Measurements from ENCODE around the gene HPS3.

Gene HPS3

DNA sequence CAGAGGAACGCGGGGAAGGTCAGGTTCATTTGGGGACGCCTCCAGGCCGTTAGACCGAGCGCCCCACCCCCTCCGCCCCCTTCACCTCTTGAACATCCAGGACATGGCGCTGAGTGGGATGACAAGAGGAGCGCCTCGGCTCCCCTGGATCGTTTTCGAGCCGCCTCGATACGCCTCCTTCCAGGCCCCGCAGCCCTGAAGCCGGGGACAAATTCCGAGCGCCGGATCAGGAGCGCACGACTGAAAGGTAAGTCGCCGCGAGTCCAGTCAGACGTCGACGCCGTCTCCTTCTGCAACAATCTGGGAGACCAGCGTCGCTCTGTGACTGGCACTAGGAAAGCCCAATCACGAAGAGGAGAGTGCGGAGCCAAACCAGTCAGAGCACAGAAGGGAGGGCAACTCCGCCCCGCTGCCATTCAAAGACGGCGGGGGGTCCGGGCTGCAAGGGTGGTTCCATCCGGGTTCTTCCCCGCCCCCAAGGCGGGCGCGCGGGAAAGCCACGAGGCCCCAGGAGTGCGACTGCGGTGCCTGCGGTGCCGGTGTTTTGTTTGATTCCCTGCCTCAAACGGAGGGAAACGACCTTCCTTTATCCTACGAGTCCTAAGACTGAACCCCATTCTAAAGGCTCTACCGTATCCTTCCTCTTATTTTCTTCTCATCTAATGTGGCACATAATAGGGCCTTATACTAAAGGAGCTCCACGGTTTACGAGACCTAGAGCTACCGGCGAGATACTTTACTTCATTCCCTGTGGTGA is 43.0 kb upstream of the HPS3 start, which contains the start of gene HLTF:
HLTF (minus strand) TSS at position 302 of the 757 bp plus-strand sequence; CDS start at position 105, 197 bp downstream.
- DNase-seq: peak; percentile 91
- Histone ChIP-seq H3K4me3 (ENCODE audit: low read depth, low read length) (peak within 1 kb of the TSS; percentile 61), H3K27ac (peak within 1 kb of the TSS; percentile 83), H3K9me3 (ENCODE audit: severe bottlenecking) (peaks cover 5% of the 10 kb centered on the region), H3K36me3 (peaks cover 8% of the 10 kb centered on the region), H3K27me3 (ENCODE audit: insufficient read depth, low read depth, severe bottlenecking) (no peaks in the 10 kb centered on the region)
- TF ChIP-seq, protein P1, sequence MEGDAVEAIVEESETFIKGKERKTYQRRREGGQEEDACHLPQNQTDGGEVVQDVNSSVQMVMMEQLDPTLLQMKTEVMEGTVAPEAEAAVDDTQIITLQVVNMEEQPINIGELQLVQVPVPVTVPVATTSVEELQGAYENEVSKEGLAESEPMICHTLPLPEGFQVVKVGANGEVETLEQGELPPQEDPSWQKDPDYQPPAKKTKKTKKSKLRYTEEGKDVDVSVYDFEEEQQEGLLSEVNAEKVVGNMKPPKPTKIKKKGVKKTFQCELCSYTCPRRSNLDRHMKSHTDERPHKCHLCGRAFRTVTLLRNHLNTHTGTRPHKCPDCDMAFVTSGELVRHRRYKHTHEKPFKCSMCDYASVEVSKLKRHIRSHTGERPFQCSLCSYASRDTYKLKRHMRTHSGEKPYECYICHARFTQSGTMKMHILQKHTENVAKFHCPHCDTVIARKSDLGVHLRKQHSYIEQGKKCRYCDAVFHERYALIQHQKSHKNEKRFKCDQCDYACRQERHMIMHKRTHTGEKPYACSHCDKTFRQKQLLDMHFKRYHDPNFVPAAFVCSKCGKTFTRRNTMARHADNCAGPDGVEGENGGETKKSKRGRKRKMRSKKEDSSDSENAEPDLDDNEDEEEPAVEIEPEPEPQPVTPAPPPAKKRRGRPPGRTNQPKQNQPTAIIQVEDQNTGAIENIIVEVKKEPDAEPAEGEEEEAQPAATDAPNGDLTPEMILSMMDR (IDR thresholded peaks at IDR 0.05; ENCODE audit: low read depth, low read length): no peak

DNA sequence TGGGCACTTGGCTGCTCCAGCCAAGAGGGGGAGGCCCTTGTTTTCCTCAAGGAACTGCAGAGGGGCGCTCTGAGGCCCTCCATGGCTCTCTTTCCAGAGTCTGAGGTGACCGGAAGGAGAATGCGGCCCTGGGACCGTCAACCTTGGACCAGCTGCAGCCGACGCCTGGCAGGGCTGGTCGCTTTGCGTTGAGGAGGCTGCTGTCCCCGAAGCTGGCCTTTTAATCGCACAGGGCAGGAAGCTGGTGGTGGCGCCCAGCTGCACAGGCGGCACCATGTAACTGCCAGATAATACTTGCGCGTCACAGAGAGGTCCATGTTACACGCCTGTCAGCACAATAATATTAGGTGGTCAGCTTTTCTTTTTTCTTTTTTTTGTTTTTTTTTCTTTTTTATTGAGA is 42.2 kb upstream of the HPS3 start:
- Histone ChIP-seq H3K4me3 (ENCODE audit: low read depth, low read length) (no peak overlapping the region), H3K36me3 (peaks cover 8% of the 10 kb centered on the region), H3K27ac (no peak overlapping the region), H3K9me3 (ENCODE audit: severe bottlenecking) (peaks cover 5% of the 10 kb centered on the region), H3K27me3 (ENCODE audit: insufficient read depth, low read depth, severe bottlenecking) (no peaks in the 10 kb centered on the region)
- TF ChIP-seq, protein P1 (IDR thresholded peaks at IDR 0.05; ENCODE audit: low read depth, low read length): no peak
- DNase-seq: no peak

DNA sequence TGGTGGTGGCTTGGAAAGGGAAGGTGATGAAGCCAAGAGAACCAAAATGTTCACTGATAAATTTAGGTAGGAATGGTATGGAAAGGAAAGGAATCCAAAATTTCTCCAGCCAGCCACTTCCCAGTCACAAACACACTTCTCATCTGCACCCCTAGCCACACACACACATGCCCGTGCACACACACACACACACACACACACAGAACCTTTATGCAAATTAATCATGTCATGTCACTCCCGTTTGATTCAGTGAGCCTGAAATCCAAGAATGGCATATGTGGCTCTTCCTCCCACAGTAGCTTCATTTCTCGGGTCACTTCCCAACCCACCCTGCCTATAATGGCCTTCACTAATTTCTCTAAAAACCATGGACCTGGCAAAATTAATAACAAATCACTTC is 40.0 kb upstream of the HPS3 start:
- Histone ChIP-seq H3K4me3 (ENCODE audit: low read depth, low read length) (no peak overlapping the region), H3K27me3 (ENCODE audit: insufficient read depth, low read depth, severe bottlenecking) (no peaks in the 10 kb centered on the region), H3K27ac (no peak overlapping the region), H3K36me3 (peaks cover 2% of the 10 kb centered on the region), H3K9me3 (ENCODE audit: severe bottlenecking) (peaks cover 5% of the 10 kb centered on the region)
- DNase-seq: no peak
- TF ChIP-seq, protein P1 (IDR thresholded peaks at IDR 0.05; ENCODE audit: low read depth, low read length): no peak

DNA sequence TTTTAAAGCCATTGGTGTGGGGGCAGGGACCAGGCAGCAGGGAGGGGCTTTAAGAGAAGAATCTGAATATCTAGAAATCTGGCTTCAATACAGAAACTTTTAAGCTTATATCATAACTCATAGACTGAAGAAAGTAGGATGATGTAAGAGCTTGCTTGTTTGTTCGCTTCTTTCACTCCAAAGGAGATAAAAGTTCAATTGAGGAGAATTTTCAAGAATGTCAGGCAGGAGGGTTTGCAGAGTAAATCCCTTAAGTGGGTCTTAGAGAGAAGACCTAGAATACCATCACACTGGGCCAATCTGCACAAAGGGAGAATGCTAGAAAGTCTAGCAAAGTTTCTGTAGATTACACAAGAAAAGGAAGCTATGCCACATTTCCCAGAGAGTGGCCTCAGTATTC is 39.0 kb upstream of the HPS3 start:
- no peaks in the 10 kb centered on the region for H3K36me3 ChIP-seq
- H3K4me3 ChIP-seq (ENCODE audit: low read depth, low read length): no peak overlapping the region
- peaks cover 5% of the 10 kb centered on the region for H3K9me3 ChIP-seq (ENCODE audit: severe bottlenecking)
- TF ChIP-seq, protein P1 (IDR thresholded peaks at IDR 0.05; ENCODE audit: low read depth, low read length): no peak
- no peaks in the 10 kb centered on the region for H3K27me3 ChIP-seq (ENCODE audit: insufficient read depth, low read depth, severe bottlenecking)
- no peak overlapping the region for H3K27ac ChIP-seq
- DNase-seq: no peak

DNA sequence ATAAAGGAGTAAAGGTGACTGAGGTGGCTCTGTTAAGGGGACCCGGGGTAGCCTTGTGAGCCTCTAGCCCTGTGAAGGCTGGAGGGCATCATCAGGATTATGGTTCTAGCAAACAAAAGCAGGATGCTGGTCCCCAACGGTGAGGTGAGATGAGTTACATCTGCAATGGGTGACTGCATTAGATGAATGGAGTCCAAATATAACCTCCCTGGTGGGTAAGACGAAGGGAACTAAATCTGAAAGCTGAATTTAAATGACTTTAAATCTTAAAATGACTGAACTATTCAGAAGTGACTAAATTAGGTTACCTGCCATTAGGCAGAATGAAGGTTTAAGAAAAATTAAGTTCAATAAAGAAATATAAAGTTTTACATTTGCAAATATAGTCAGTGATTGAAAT is 38.5 kb upstream of the HPS3 start:
- Histone ChIP-seq H3K4me3 (ENCODE audit: low read depth, low read length) (no peak overlapping the region), H3K9me3 (ENCODE audit: severe bottlenecking) (peaks cover 5% of the 10 kb centered on the region), H3K27ac (no peak overlapping the region), H3K27me3 (ENCODE audit: insufficient read depth, low read depth, severe bottlenecking) (no peaks in the 10 kb centered on the region), H3K36me3 (no peaks in the 10 kb centered on the region)
- TF ChIP-seq, protein P1 (IDR thresholded peaks at IDR 0.05; ENCODE audit: low read depth, low read length): no peak
- no peak for DNase-seq

DNA sequence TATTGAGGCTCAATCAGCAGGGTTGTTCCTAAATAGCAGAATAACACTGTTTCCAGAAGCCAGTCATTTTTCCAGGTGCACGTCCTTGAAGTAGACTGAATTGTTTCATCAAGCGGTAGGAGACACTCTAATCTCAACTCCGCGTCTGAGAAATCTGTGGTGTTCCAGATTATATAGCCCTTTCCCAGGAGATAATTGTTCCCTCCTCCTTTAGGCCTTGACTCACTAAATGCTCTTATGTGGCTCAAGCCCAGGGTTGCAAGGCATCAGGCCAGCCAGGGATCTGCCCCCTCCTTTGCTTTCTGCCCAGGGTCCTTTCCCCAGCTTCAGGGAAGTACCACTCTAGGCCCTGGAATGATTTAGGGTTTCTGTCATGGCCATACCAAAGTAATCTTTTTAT is 37.5 kb upstream of the HPS3 start:
- DNase-seq: no peak
- peaks cover 1% of the 10 kb centered on the region for H3K9me3 ChIP-seq (ENCODE audit: severe bottlenecking)
- TF ChIP-seq, protein P1 (IDR thresholded peaks at IDR 0.05; ENCODE audit: low read depth, low read length): no peak
- no peaks in the 10 kb centered on the region for H3K36me3 ChIP-seq
- H3K27ac ChIP-seq: no peak overlapping the region
- H3K4me3 ChIP-seq (ENCODE audit: low read depth, low read length): no peak overlapping the region
- no peaks in the 10 kb centered on the region for H3K27me3 ChIP-seq (ENCODE audit: insufficient read depth, low read depth, severe bottlenecking)

Measured in WERI-Rb-1 (cell line).